GM19455 (cell line): ENCODE results near the gene PEX26.
"Not testable (repeated sequence)": the region's sequence is repeated elsewhere in the genome, so short reads cannot be mapped to it uniquely, and the experiment has no call there.

Source experiments
- ATAC-seq: cut with Tn5 transposase; IDR thresholded peaks from one replicate; pipeline ENCODE4 v1.9.1; 2021; ENCODE audit not compliant: unreplicated experiment

The PEX26 gene

GRCh38 chr22:18077639-18078328, at the start of gene PEX26:
Gene PEX26 (plus strand): TSS chr22:18077990. CDS start chr22:18078377, 387 bp downstream.
- ATAC-seq, result peak; percentile 93

- ATAC-seq, result no peak
Measured at GRCh38 chr22:18028817-18029527, 48.8 kb upstream of the PEX26 start.

DNA sequence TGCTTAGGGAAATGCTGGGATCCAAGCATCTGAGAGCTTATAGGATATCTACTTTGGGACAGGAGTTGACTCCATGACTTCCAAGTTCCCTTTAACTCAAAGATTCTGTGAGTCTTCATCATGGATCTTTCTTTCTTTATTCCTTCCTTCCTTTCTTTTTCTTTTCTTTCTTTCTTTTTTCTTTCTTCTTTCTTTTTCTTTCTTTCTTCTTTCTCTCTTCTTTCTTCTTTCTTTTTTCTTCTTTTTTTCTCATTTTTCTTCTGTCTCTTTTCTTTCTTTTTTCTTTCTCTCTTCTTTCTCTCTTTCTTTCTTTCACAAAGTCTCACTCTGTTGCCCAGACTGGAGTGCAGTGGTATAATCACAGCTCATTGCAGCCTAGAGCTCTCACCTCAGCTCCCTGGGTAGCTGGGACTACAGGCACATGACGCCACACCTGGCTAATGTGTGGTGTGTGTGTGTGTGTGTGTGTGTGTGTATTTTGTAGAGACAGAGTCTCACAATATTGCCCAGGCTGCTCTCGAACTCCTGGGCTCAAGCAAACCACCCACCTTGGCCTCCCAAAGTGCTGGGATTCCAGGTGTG, 48.0 kb upstream of the PEX26 start:
- ATAC-seq, result no peak

DNA sequence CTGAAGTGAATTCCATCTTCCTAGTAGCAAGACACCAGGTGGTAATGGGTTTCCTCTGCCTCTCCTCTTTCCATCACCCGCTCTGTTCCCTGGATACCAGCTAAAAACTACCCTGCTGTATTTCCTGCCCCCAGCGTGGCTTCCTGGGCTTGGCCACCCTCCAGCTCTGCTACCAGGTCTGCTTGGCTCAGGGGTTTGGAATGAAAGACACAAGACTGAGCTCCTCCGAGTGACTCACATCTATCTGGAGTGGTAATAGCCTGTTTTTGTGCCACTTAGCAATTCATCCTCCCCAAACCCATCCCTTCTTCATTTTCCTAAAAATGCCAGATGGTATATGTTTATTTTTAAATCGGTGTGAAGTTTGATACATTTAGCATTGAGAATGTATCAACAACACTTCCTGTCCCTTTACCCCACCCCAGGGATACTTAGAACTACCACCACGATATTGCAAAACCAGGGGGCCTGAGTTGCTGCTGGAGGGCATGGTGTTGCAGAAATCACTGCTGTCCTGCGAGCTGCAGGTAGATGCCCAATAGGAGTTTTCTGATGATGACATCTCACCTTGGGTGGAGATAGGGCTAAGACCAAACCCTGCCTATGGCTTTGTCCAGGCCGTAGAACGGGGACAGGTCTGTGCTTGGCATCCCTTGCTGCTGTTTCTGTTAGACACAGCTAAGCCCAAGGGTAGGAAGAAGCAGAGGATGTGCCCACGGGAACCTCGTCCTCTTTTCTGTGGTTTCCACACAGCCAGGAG, 45.9 kb upstream of the PEX26 start:
- no peak for ATAC-seq

DNA sequence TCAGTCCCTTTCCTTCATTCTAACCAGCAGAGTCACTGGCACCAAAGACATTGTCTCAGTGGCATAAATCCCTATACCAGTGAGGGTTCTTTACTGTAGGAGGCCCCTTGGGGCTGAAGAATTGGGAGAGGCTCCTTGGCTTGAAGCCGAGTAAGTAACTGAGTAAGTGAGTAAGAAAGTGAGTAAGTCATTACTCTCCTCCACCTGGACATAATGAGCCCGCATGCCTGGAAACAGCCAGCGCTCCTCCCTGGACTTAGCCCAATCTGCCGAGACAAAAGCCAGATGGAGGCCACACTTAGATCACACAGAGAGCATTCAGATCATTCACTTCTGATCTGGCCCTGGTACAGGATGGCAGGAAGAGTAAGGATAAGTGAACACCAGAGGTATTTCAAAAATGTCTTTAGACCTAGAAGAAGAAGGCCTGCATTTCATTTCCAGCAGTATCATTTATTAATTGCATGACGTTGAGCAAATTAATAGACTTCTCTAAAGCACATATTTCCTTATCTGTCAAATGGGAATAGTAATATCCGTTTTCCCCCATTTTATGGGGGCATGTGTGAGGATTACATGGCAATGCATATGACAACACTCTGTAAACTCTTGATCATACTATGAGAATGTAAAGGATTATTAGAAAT, 45.2 kb upstream of the PEX26 start:
- ATAC-seq, result no peak

- ATAC-seq, result no peak
Measured at GRCh38 chr22:18033204-18033998, 44.4 kb upstream of the PEX26 start.

DNA sequence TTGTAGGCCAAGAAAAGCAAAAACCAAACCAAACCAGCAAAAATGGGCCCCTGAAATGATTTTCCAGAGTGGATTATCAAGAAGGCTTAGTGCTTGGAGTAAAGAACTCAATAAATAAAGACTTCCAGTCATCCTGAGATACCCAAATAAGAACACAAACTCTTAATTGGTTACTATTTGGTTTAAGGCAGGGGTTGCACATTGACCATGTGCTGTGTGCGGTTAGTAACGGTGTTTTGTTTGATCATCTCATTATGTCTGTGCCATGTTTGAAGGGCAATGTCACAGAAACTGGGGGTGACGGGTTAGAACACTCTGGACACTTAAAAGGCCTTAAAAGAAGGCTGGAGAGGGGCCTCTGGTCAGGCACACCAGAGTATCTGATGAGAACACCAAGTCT, 43.7 kb upstream of the PEX26 start:
- ATAC-seq, result no peak

GRCh38 chr22:18035751-18036150, 42.0 kb upstream of the PEX26 start:
- ATAC-seq, result no peak

DNA sequence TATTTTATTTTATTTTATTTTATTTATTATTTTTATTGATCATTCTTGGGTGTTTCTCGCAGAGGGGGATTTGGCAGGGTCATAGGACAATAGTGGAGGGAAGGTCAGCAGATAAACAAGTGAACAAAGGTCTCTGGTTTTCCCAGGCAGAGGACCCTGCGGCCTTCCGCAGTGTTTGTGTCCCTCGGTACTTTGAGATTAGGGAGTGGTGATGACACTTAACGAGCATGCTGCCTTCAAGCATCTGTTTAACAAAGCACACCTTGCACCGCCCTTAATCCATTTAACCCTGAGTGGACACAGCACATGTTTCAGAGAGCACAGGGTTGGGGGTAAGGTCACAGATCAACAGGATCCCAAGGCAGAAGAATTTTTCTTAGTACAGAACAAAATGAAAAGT, 36.9 kb upstream of the PEX26 start:
- ATAC-seq, result not testable (repeated sequence)

- no peak for ATAC-seq
Measured at GRCh38 chr22:18042685-18043084, 35.1 kb upstream of the PEX26 start.

DNA sequence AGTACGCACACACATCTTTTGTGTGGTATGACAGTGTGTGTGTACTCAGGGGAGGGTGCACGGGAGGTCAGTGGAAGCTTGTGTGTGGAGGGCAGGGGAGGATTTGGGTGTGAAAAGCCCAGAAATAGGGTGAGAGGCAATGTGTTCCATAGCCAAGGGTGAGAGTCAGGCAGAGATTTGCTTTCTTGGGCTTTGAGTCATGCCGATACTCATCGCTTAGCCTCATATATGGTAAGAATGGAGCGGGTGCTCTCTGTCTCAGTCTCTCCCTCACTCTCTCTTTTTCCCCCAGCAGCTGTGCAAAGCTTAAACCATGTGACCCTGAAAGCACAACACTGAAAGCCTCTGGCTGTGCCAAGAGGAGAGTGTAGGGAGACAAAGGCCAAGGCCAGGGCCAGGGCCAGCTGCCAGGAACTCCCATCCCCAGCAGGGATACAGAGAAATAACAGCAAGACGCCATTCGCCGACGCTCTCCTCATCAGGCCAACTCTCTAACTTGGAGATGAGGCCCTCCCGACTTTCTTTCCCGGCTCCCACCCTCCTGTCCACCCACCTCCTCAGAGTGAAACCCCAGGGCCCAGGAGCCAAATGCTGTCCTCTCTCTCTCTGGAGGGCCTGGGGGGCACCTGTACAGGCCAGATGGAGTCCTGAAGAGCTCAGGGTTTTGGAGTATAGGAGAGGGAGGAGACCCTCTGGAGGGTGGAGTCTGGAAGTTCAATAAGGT, 33.1 kb upstream of the PEX26 start:
- no peak for ATAC-seq

GRCh38 chr22:18045794-18046193, 32.0 kb upstream of the PEX26 start:
- ATAC-seq, result no peak

DNA sequence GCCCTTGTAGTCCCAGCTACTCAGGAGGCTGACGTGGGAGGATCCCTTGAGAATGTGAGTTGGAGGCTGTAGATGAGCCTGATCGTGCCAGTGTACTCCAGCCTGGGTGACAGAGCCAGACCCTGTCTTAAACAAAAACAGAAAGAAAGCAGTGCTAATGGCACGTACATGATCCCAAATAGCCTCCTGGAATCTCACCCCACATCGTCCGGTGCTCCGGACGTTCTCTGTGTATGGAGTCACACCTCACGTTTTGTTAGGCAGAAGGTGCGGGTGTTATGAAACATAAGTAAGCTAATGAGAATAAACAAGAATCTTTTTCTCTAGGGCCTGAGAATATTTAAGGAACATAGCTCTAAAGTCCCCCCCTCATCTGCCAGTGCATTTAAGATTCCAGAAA, 29.7 kb upstream of the PEX26 start:
- ATAC-seq, result no peak

DNA sequence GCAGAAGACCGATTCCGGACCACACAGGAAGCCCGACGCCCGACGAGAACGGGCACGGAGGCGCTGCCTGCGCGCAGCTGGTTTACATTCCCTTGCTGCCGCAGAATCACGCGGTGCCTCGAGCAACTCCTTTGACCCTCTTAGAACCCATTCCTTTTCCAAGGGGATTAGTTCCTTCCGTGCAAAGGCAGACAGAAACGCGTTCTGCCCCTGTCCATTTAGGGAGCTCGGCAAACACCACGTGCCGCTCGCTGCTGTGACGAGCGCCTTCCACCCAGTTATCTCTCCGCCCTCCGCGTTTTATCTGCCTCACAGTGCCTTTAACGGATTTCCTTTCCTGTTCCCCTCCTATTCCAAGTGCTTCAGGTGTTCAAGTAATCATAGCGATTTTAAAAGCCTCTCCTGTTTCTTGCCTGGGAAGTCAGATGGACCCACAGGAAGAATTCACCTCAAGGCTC, 29.3 kb upstream of the PEX26 start:
- ATAC-seq, result no peak

- ATAC-seq, result no peak
Measured at GRCh38 chr22:18050065-18050464, 27.7 kb upstream of the PEX26 start.

DNA sequence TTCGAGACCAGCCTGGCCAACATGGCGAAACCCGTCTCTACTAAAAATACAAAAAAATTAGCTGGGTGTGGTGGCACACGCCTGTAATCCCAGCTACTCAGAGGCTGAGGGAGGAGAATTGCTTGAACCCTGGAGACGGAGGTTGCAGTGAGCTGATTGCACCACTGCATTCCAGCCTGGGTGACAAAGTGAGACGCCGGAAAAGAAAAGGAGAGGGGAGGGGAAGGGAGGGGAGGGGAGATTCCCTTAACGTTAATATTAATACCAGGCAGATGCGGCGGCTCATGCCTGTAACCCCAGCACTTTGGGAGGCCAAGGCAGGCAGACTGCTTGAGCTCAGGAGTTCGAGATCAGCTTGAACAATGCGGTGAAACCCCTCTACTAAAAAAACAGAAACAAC, 26.7 kb upstream of the PEX26 start:
- ATAC-seq, result not testable (repeated sequence)

GRCh38 chr22:18053216-18053946, 24.4 kb upstream of the PEX26 start:
- ATAC-seq, result not testable (repeated sequence)

DNA sequence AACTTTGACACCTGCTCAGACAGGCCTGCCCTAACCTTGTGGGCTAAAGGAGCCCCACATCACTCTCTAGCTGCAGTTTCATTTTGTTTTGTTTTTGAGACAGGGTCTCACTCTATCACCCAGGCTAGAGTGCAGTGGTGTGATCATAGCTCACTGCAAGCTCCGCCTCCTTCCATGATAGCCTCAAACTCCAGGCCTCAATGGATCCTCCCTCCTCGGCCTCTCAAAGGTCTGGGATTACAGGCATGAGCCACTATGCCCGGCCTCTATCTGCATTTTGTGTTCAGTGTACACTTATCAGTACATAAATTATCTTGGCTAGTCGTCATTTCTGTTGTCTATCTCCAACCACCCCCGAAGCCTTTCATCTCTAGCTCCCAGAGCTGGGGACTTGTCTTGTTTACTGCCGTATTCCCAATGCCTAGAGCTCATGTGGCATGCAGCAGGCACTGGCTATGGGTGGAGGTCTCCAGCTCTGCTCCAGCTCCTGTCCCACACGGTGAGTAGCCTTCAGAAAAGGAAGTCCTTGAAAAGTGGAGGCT, 22.1 kb upstream of the PEX26 start:
- ATAC-seq, result no peak
